ENCODE data around the gene PAIP1. TPM values are rescaled to one million over a fixed set of nuclear protein-coding genes. Genes with fewer than 3 reads are reported as not detected.

PAIP1 gene
- polyA plus RNA-seq, 3 donors = 31.4 to 49.2 (median 41.0) TPM

GRCh38 chr5:43571237-43571636 lies 14.4 kb upstream of the PAIP1 start:
- Histone ChIP-seq H4K20me1 (ENCODE audit: insufficient read depth, low read length) (no peaks in the 10 kb centered on the region), H3K4me3 (replicated peaks in 1 of 3; ENCODE audit: low read depth in 2 of 3, low read length in 3 of 3) (no peak overlapping the region), H3K27me3 (ENCODE audit: control insufficient read depth in 2 of 2, insufficient read depth in 2 of 2, low read length in 2 of 2) (no peaks in the 10 kb centered on the region), H3K4me2 (replicated peaks; ENCODE audit: extremely low read depth, low read length, poor library complexity, severe bottlenecking) (peak overlapping the region; percentile 10), H3K79me2 (ENCODE audit: insufficient read depth, low read length) (no peaks in the 10 kb centered on the region), H3K9ac (ENCODE audit: insufficient read depth, low read length, poor library complexity, severe bottlenecking) (no peak overlapping the region), H3K36me3 (replicated peaks in 1 of 2; ENCODE audit: control insufficient read depth in 1 of 2, insufficient read depth in 2 of 2, low read length in 2 of 2) (no peaks in the 10 kb centered on the region), H3K9me3 (replicated peaks in 1 of 2; ENCODE audit: control insufficient read depth in 1 of 2, insufficient read depth in 1 of 2, low read length in 2 of 2) (peaks cover 0 to 3% of the 10 kb centered on the region in 2 donors), H3K4me1 (ENCODE audit: control insufficient read depth in 1 of 2, insufficient read depth in 2 of 2, low read length in 2 of 2) (no peaks in the 10 kb centered on the region), H3K27ac (ENCODE audit: low read depth in 1 of 2, low read length in 2 of 2) (no peak overlapping the region), H2AFZ (ENCODE audit: insufficient read depth, low read depth, low read length, poor library complexity, severe bottlenecking) (no peak overlapping the region)
- no peak for TF ChIP-seq CTCF (IDR thresholded peaks at IDR 0.05)
- no peaks in the 10 kb centered on the region for H3K4me1 Mint-ChIP-seq
- intact Hi-C loops (cut with micrococcal nuclease) = no loop called here
- WGBS (ENCODE audit: insufficient coverage) = no CpG with 5 or more reads among the region's 5 CpGs
- H3K27me3 Mint-ChIP-seq (ENCODE audit: low read depth in 3 of 3) = peaks cover 0 to 3% (median 0%) of the 10 kb centered on the region in 3 donors
- H3K36me3 Mint-ChIP-seq = peaks cover 13 to 14% of the 10 kb centered on the region in 2 donors
- peaks cover 0 to 5% (median 3%) of the 10 kb centered on the region in 7 donors for H3K9me3 Mint-ChIP-seq
- no peak overlapping the region for H3K4me3 Mint-ChIP-seq
- no peak overlapping the region for H3K27ac Mint-ChIP-seq
- no peak for DNase-seq

- H3K27ac Mint-ChIP-seq = no peak overlapping the region
Measured at GRCh38 chr5:43570450-43571158, 13.7 kb upstream of the PAIP1 start.

More at GRCh38 chr5:43570450-43571158, 13.7 kb upstream of the PAIP1 start:
- no peaks in the 10 kb centered on the region for H3K36me3 ChIP-seq (replicated peaks in 1 of 2; ENCODE audit: control insufficient read depth in 1 of 2, insufficient read depth in 2 of 2, low read length in 2 of 2)
- no peaks in the 10 kb centered on the region for H3K27me3 ChIP-seq (ENCODE audit: control insufficient read depth in 2 of 2, insufficient read depth in 2 of 2, low read length in 2 of 2)
- no peaks in the 10 kb centered on the region for H3K4me1 Mint-ChIP-seq
- H3K36me3 Mint-ChIP-seq = peaks cover 10 to 12% of the 10 kb centered on the region in 2 donors
- H3K4me2 ChIP-seq (replicated peaks; ENCODE audit: extremely low read depth, low read length, poor library complexity, severe bottlenecking) = no peak overlapping the region
- no peak overlapping the region for H2AFZ ChIP-seq (ENCODE audit: insufficient read depth, low read depth, low read length, poor library complexity, severe bottlenecking)
- peaks cover 0 to 4% (median 0%) of the 10 kb centered on the region in 7 donors for H3K9me3 Mint-ChIP-seq
- TF ChIP-seq CTCF (IDR thresholded peaks at IDR 0.05) = no peak
- H3K4me1 ChIP-seq (ENCODE audit: control insufficient read depth in 1 of 2, insufficient read depth in 2 of 2, low read length in 2 of 2) = no peaks in the 10 kb centered on the region
- no peak overlapping the region for H3K27ac ChIP-seq (ENCODE audit: low read depth in 1 of 2, low read length in 2 of 2)
- DNase-seq = no peak
- H3K4me3 ChIP-seq (replicated peaks in 1 of 3; ENCODE audit: low read depth in 2 of 3, low read length in 3 of 3) = no peak overlapping the region
- no peak overlapping the region for H3K9ac ChIP-seq (ENCODE audit: insufficient read depth, low read length, poor library complexity, severe bottlenecking)
- intact Hi-C loops (cut with micrococcal nuclease) = no loop called here
- WGBS (ENCODE audit: insufficient coverage) = 100% methylated on average over 1 of the region's 8 CpGs
- H3K9me3 ChIP-seq (replicated peaks in 1 of 2; ENCODE audit: control insufficient read depth in 1 of 2, insufficient read depth in 1 of 2, low read length in 2 of 2) = no peaks in the 10 kb centered on the region
- peaks cover 0 to 3% (median 0%) of the 10 kb centered on the region in 3 donors for H3K27me3 Mint-ChIP-seq (ENCODE audit: low read depth in 3 of 3)
- no peak overlapping the region for H3K4me3 Mint-ChIP-seq
- H3K79me2 ChIP-seq (ENCODE audit: insufficient read depth, low read length) = no peaks in the 10 kb centered on the region
- H4K20me1 ChIP-seq (ENCODE audit: insufficient read depth, low read length) = no peaks in the 10 kb centered on the region
